GM23338 (cell line): ENCODE results near the gene SCIN.

Source experiments
- EZH2 ChIP-seq: fragments of 200-600 bp; sonication (generic); IDR thresholded peaks from one replicate; pipeline ENCODE4 v1.8.0; 2017; ENCODE audit warnings: antibody characterized with exemption, mild to moderate bottlenecking, low read depth; ENCODE audit not compliant: unreplicated experiment
- EZH2phosphoT487 ChIP-seq: fragments of 200-600 bp; sonication (generic); IDR thresholded peaks from one replicate; pipeline ENCODE4 v1.8.1; 2018; ENCODE audit warnings: antibody characterized with exemption; ENCODE audit not compliant: unreplicated experiment
- JUNB ChIP-seq: IDR thresholded peaks from one replicate; pipeline ENCODE4 v1.6.1; 2016; ENCODE audit warnings: antibody characterized with exemption; ENCODE audit not compliant: unreplicated experiment
- POLR2AphosphoS5 ChIP-seq: IDR thresholded peaks from 2 replicates; pipeline ENCODE4 v1.6.1; 2016; ENCODE audit warnings: antibody characterized with exemption, low read depth
- ZNF331 ChIP-seq: fragments of 250-450 bp; sonication (Bioruptor Pico); IDR thresholded peaks from 2 replicates; pipeline ENCODE4 v1.5.0; 2020; ENCODE audit warnings: low read depth, mild to moderate bottlenecking, moderate library complexity
- TF ChIP-seq, protein P1 (sequence below), 2 experiments: fragments of 200-600 bp in 1 of 2; sonication (generic) in 1 of 2; conservative IDR thresholded peaks; 2 replicates each; pipeline versions ENCODE4 v1.5.1 to v1.6.1; 2016 to 2017; ENCODE audit warnings: antibody characterized with exemption in 2 of 2, low read depth in 2 of 2, mild to moderate bottlenecking in 2 of 2, moderate library complexity in 1 of 2
- TF ChIP-seq, protein P2 (sequence below): IDR thresholded peaks from one replicate; pipeline ENCODE4 v1.6.1; 2018; ENCODE audit warnings: antibody characterized with exemption; ENCODE audit not compliant: unreplicated experiment
- TF ChIP-seq, protein P3 (sequence below): IDR thresholded peaks from 2 replicates; pipeline ENCODE4 v1.6.1; 2016; ENCODE audit warnings: antibody characterized with exemption

DNA sequence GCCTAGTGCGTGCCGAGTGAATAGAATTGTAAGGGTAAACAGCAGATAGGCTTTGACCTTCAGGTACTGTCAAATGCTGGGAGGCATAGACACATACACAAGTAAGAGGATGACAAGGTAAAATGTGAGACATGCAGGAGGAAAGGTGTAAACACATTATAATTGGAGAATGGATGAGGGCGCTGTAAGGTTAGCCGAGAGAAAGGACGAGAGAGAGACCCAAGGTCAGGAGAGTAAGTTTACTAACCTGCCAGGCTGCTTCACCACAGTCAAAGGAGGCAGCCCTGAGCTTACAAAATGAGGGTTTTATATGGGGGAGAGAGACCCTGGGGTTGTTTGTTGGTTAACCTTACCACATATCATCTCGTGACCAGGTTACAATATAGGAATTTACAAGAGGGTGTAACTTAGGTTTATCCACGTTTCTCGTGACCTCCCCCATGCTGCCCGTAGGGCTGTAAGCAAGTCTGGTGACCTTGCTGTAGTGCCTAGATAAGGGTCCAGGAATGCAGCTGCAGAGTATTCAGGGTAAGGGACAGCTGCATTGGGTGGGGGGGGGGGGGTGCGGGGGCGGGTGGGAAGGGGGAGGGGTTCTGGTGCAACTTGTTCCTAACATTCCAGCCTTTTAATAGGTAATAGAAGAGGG is 17.9 kb downstream of the SCIN start:
- TF ChIP-seq, protein P1, sequence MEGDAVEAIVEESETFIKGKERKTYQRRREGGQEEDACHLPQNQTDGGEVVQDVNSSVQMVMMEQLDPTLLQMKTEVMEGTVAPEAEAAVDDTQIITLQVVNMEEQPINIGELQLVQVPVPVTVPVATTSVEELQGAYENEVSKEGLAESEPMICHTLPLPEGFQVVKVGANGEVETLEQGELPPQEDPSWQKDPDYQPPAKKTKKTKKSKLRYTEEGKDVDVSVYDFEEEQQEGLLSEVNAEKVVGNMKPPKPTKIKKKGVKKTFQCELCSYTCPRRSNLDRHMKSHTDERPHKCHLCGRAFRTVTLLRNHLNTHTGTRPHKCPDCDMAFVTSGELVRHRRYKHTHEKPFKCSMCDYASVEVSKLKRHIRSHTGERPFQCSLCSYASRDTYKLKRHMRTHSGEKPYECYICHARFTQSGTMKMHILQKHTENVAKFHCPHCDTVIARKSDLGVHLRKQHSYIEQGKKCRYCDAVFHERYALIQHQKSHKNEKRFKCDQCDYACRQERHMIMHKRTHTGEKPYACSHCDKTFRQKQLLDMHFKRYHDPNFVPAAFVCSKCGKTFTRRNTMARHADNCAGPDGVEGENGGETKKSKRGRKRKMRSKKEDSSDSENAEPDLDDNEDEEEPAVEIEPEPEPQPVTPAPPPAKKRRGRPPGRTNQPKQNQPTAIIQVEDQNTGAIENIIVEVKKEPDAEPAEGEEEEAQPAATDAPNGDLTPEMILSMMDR (conservative IDR thresholded peaks at IDR 0.05; ENCODE audit: low read depth in 2 of 2): no peak
- TF ChIP-seq, protein P2, sequence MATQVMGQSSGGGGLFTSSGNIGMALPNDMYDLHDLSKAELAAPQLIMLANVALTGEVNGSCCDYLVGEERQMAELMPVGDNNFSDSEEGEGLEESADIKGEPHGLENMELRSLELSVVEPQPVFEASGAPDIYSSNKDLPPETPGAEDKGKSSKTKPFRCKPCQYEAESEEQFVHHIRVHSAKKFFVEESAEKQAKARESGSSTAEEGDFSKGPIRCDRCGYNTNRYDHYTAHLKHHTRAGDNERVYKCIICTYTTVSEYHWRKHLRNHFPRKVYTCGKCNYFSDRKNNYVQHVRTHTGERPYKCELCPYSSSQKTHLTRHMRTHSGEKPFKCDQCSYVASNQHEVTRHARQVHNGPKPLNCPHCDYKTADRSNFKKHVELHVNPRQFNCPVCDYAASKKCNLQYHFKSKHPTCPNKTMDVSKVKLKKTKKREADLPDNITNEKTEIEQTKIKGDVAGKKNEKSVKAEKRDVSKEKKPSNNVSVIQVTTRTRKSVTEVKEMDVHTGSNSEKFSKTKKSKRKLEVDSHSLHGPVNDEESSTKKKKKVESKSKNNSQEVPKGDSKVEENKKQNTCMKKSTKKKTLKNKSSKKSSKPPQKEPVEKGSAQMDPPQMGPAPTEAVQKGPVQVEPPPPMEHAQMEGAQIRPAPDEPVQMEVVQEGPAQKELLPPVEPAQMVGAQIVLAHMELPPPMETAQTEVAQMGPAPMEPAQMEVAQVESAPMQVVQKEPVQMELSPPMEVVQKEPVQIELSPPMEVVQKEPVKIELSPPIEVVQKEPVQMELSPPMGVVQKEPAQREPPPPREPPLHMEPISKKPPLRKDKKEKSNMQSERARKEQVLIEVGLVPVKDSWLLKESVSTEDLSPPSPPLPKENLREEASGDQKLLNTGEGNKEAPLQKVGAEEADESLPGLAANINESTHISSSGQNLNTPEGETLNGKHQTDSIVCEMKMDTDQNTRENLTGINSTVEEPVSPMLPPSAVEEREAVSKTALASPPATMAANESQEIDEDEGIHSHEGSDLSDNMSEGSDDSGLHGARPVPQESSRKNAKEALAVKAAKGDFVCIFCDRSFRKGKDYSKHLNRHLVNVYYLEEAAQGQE: no peak
- TF ChIP-seq POLR2AphosphoS5 (no peak), ZNF331 (no peak), EZH2phosphoT487 (no peak), EZH2 (no peak), JUNB (no peak)
- TF ChIP-seq, protein P3, sequence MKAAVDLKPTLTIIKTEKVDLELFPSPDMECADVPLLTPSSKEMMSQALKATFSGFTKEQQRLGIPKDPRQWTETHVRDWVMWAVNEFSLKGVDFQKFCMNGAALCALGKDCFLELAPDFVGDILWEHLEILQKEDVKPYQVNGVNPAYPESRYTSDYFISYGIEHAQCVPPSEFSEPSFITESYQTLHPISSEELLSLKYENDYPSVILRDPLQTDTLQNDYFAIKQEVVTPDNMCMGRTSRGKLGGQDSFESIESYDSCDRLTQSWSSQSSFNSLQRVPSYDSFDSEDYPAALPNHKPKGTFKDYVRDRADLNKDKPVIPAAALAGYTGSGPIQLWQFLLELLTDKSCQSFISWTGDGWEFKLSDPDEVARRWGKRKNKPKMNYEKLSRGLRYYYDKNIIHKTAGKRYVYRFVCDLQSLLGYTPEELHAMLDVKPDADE: no peak
